Left ventricle myocardium inferior (tissue), 1 donor: ENCODE data around the gene CCDC136. TPM values are rescaled to one million over a fixed set of nuclear protein-coding genes. Genes with fewer than 3 reads are reported as not detected.

Experiments
- DNase-seq: peaks from one replicate; pipeline ENCODE4 v3.0.0-alpha.2; 2020
- H3K27ac ChIP-seq: fragments of 200-600 bp; replicated peaks from 2 replicates; pipeline ENCODE4 v1.8.0; 2021
- H3K27me3 ChIP-seq: fragments of 200-600 bp; 2 replicates; pipeline ENCODE4 v1.8.0; 2021; ENCODE audit warnings: low read depth
- H3K36me3 ChIP-seq: fragments of 200-600 bp; 2 replicates; pipeline ENCODE4 v1.8.0; 2021
- H3K4me1 ChIP-seq: fragments of 200-600 bp; 2 replicates; pipeline ENCODE4 v1.8.0; 2021
- H3K4me3 ChIP-seq: fragments of 200-600 bp; 2 replicates; pipeline ENCODE4 v1.8.0; 2021; ENCODE audit warnings: mild to moderate bottlenecking, moderate library complexity
- H3K9me3 ChIP-seq: fragments of 200-600 bp; replicated peaks from 2 replicates; pipeline ENCODE4 v1.8.0; 2021
- intact Hi-C: fragments of 100-400 bp; cut with micrococcal nuclease; formaldehyde crosslinking; loops from one replicate; pipeline ENCODE4 v1.11.0; 2022
- total RNA-seq: library from RNA; stranded (reverse); fragmentation: NEBNext Ultra II Directional; extraction: Animal tissue kit (Norgen Biotek cat#: 25700); gene quantifications from one replicate; pipeline ENCODE4 v1.2.1, GENCODE V29; 2021
- TF ChIP-seq, protein P1 (sequence below): fragments of 200-600 bp; IDR thresholded peaks from 2 replicates; pipeline ENCODE4 v1.8.0; 2021; ENCODE audit warnings: antibody characterized with exemption, mild to moderate bottlenecking, borderline replicate concordance
- donor health status: DM: no; HTN: yes; CAD: no; lungs with severe emphysema.

Gene CCDC136
- total RNA-seq, 1 donor from 2014 or later = 8.2 TPM

DNA sequence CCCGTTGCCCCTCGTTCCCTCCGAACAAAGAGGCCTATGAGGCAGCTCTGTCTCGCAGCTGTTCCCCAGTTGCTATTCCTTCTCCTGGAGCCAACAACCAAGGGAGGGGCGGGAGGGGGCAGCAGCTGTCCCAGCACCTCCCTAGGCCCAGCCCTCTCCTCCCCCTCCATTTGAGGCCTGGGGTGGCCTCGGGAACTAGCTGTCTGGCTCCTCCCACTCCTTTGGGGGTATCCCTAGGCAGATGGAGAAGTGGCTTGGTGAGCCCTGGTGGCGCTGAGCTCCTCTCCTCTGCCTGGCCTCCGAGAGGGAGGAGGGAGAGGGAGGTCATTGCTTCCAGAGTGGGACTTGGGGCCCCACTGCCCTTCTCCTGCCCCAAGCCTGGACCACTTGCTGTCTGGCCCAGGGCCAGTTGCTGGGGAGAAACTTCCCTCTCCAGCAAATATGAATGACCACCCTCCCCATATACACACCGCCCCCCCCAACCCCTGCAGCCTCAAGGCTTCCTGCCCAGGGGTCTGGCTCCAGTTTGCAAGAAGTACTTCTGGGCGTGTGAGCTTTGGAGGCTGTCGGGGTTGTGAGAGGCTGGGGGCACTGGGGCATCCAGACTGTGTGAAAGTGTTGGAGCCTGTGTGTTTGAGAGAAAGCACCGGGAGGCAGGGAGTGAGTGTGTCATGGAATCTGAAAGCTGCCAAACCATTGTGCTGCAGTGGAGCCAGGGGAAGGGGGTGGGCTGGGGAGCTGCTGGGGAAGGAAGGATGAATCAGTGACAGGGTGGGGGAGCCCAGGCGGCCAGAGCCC lies 41.6 kb downstream of the CCDC136 start:
- peaks cover 36% of the 10 kb centered on the region for H3K36me3 ChIP-seq

DNA sequence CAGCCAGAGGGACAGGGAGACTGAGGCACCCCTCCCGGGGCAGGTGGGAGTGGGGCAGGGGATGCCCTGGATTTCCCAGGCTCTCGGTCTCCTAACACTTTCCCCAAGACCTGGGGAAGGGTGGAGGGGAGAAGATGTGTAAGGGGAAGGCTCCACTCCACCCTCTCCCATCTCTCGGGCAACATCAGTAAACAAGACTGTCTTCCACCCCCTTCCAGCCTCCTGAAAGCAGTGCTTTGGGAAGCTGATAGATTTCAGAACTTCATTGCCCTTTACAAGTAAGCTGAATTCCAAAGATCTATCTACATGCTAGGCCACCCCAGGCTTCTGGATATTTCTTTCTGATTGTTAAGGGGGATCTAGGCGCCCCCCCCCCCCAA lies 42.2 kb downstream of the CCDC136 start:
- H3K4me3 ChIP-seq = peak overlapping the region; percentile 76
- TF ChIP-seq, protein P1, sequence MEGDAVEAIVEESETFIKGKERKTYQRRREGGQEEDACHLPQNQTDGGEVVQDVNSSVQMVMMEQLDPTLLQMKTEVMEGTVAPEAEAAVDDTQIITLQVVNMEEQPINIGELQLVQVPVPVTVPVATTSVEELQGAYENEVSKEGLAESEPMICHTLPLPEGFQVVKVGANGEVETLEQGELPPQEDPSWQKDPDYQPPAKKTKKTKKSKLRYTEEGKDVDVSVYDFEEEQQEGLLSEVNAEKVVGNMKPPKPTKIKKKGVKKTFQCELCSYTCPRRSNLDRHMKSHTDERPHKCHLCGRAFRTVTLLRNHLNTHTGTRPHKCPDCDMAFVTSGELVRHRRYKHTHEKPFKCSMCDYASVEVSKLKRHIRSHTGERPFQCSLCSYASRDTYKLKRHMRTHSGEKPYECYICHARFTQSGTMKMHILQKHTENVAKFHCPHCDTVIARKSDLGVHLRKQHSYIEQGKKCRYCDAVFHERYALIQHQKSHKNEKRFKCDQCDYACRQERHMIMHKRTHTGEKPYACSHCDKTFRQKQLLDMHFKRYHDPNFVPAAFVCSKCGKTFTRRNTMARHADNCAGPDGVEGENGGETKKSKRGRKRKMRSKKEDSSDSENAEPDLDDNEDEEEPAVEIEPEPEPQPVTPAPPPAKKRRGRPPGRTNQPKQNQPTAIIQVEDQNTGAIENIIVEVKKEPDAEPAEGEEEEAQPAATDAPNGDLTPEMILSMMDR = no peak
- no peaks in the 10 kb centered on the region for H3K9me3 ChIP-seq
- peak overlapping the region; percentile 96 for H3K27ac ChIP-seq
- H3K27me3 ChIP-seq = peaks cover 5% of the 10 kb centered on the region
- intact Hi-C loops = no loop called here
- DNase-seq = no peak
- H3K4me1 ChIP-seq = peaks cover 98% of the 10 kb centered on the region
- peaks cover 42% of the 10 kb centered on the region for H3K36me3 ChIP-seq

More for the DNA sequence above, 41.6 kb downstream of the CCDC136 start:
- peaks cover 5% of the 10 kb centered on the region for H3K27me3 ChIP-seq
- peak overlapping the region; percentile 96 for H3K27ac ChIP-seq
- TF ChIP-seq, protein P1 = no peak
- intact Hi-C loops = no loop called here
- peak overlapping the region; percentile 76 for H3K4me3 ChIP-seq
- DNase-seq = peak; percentile 77
- H3K9me3 ChIP-seq = no peaks in the 10 kb centered on the region
- peaks cover 98% of the 10 kb centered on the region for H3K4me1 ChIP-seq

DNA sequence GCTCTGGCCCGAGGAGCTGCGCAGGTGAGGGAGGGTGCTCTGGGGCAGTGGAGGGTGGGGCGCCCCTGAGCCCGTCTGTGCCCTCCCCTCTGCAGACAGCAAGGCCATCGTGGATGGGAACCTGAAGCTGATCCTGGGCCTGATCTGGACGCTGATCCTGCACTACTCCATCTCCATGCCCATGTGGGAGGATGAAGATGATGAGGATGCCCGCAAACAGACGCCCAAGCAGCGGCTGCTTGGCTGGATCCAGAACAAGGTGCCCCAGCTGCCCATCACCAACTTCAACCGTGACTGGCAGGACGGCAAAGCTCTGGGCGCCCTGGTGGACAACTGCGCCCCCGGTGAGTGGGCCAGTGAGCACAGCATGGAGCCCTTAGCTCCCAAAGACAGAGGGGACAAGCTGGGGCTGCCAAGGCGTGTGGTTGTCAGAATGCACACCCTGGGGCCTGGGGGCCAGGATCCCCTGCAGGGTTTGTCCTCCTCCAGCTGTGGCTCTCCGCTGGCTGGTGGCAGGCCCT lies 43.5 kb downstream of the CCDC136 start:
- TF ChIP-seq, protein P1 = no peak
- Histone ChIP-seq H3K4me1 (peaks cover 95% of the 10 kb centered on the region), H3K27ac (peak overlapping the region; percentile 96), H3K9me3 (no peaks in the 10 kb centered on the region), H3K36me3 (peaks cover 56% of the 10 kb centered on the region), H3K4me3 (peak overlapping the region; percentile 14), H3K27me3 (peaks cover 5% of the 10 kb centered on the region)
- DNase-seq = no peak
- intact Hi-C loops = no loop called here

DNA sequence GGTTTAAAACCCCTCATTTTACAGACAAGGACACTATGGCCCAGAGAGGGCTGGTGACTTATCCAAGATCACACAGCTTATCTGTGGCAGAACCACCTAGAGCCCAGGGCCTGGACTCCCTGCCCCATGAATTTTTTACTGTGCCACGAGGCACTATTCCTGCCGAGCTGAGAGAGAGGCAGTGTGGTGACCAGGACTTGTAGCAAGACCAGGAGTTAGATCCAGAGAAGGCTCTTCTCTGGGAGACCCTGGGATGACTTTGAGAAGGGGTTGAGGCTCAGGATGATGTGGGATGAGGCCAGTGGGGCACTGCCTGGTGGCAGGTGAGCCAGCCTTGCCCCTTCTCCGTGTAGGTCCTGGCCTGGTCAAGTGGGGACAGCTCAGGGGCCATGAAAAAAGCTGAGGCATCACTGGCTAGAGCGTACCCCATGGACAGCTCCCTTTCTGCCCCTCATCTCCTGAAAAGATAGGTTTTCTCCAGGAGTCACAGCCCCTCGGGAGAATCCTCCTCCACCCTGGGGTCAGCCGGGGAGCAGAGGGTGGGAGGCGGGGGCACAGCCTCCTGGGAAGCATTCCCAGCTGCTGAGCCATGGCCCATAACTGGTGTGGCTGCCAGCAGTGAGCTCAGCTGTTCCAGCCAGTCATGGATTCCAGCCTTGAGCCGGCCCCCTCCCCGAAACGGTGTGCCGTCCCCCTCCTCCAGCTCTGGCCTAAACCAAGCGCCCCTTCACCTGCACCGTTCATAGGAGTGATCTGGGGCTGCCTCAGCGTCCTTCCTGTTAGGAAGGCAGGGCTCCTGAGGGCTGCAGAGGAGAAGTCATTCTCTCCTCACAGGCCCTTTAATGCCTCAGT lies 44.2 kb downstream of the CCDC136 start:
- Histone ChIP-seq H3K4me1 (peaks cover 88% of the 10 kb centered on the region), H3K36me3 (peaks cover 63% of the 10 kb centered on the region), H3K9me3 (no peaks in the 10 kb centered on the region), H3K4me3 (peak overlapping the region; percentile 14), H3K27ac (peak overlapping the region; percentile 96), H3K27me3 (peaks cover 4% of the 10 kb centered on the region)
- TF ChIP-seq, protein P1 = no peak
- no peak for DNase-seq
- intact Hi-C loops = no loop called here

DNA sequence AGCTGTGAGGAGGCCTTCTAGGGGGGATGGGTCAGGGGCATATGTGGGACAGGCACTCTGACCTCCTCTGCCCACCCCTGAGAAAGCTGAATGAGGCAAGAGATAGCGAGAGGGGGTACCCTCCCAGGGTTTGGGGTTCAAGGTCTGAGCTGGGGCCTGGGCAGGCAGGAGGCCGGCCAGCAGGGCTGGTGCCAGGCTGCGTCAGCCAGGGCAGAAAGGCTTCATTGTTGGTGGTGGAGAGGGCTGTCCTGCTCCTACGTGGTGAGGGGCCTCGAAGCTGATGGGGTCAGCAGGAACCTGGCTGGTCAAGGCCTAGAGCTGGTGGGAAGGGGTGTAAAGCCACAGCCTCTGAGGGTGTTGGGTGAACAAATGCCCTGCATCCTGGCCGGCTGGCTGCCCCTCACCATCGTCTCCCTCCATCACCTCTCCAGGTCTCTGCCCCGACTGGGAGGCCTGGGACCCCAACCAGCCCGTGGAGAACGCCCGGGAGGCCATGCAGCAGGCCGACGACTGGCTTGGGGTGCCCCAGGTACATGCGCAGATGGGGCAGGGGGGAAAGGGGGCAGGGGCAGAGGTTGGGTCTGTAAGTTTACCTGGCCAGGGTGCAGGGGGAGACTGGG lies 45.1 kb downstream of the CCDC136 start:
- H3K4me3 ChIP-seq = no peak overlapping the region
- intact Hi-C loops = no loop called here

More for the DNA sequence above, 45.1 kb downstream of the CCDC136 start:
- no peaks in the 10 kb centered on the region for H3K9me3 ChIP-seq
- TF ChIP-seq, protein P1 = no peak
- peak overlapping the region; percentile 96 for H3K27ac ChIP-seq
- peaks cover 87% of the 10 kb centered on the region for H3K4me1 ChIP-seq
- H3K36me3 ChIP-seq = peaks cover 71% of the 10 kb centered on the region
- no peaks in the 10 kb centered on the region for H3K27me3 ChIP-seq
- peak; percentile 14 for DNase-seq
